Astrocyte (in vitro differentiated cells and primary cell): ENCODE results near the gene OXCT1.

Source experiments
- CTCF ChIP-seq: IDR thresholded peaks from 2 replicates; pipeline ENCODE4 v1.5.1; 2011; ENCODE audit warnings: low read depth, mild to moderate bottlenecking, inconsistent platforms, low read length, moderate library complexity; ENCODE audit not compliant: insufficient read depth
- EZH2 ChIP-seq: IDR thresholded peaks from 2 replicates; pipeline ENCODE4 v1.6.1; 2012; ENCODE audit warnings: mild to moderate bottlenecking, low read length, inconsistent platforms; ENCODE audit not compliant: insufficient read depth

DNA sequence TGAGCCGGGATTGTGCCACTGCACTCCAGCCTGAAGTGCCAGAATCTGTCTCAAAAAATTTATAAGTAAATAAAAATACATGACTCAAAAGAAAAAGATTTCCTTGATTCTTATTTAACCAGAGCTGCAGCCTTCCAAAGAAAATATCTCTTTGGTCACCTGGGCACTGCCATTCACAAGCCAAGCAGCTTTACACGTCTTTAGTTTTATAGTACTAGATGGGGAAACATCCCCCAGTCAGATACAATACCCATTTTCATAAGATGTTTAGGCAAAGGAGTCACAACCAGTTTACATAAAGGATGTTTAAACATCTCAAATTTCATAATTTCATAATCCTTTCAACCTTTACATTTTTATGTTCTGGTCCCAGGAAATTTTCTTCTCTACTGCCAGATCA is 13.7 kb upstream of the OXCT1 start:
- TF ChIP-seq CTCF (no peak), EZH2 (no peak)
